Measurements from ENCODE around the gene TMEM222. TPM values are rescaled to one million over a fixed set of nuclear protein-coding genes. Genes with fewer than 3 reads are reported as not detected.

Gene TMEM222
- total RNA-seq, 3 donors from 2014 or later = 51.0 to 55.1 (median 51.7) TPM

DNA sequence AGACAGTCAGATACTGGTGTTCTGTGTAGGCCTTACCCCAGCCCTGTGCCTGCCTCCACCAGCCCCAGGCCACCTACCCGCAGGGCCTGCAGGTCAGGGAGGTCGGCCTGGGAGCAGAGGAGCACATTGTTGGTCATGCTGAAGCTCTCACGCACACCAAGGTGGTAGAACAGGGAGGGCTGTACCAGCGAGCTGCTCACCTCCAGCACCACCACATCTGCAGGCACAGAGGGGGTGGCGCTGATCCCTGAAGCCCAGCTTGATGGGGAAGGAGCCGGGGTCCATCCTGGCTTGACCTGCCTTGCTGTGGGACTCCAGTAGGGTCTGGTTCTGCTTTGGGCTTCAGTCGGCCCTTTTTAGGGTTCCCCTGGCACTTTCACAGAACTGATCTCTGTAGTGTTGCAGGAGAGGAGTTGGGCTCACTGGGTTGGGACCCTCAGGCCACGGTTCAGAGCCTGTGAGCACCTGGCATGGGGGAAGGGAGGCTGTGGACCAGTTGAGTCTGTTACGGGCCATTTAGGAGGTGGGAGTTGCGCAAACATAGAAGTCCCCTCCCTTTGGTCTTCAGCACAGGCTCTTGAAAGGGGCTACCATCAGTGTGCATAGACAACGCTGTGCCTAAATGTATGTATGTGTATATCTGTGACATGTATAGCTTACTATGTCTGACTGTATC, 42.9 kb downstream of the TMEM222 start:
- peak in 1 of 2 donors; percentile 33 for ATAC-seq
- H3K36me3 Mint-ChIP-seq (ENCODE audit: insufficient read depth) = no peaks in the 10 kb centered on the region
- no peaks in the 10 kb centered on the region for H3K9me3 Mint-ChIP-seq
- peaks cover 28% of the 10 kb centered on the region for H3K4me1 Mint-ChIP-seq (ENCODE audit: low read depth)
- no peaks in the 10 kb centered on the region for H3K27me3 Mint-ChIP-seq (ENCODE audit: low read depth)
- DNase-seq = no peak
- H3K4me3 Mint-ChIP-seq = peak overlapping the region; percentile 85

DNA sequence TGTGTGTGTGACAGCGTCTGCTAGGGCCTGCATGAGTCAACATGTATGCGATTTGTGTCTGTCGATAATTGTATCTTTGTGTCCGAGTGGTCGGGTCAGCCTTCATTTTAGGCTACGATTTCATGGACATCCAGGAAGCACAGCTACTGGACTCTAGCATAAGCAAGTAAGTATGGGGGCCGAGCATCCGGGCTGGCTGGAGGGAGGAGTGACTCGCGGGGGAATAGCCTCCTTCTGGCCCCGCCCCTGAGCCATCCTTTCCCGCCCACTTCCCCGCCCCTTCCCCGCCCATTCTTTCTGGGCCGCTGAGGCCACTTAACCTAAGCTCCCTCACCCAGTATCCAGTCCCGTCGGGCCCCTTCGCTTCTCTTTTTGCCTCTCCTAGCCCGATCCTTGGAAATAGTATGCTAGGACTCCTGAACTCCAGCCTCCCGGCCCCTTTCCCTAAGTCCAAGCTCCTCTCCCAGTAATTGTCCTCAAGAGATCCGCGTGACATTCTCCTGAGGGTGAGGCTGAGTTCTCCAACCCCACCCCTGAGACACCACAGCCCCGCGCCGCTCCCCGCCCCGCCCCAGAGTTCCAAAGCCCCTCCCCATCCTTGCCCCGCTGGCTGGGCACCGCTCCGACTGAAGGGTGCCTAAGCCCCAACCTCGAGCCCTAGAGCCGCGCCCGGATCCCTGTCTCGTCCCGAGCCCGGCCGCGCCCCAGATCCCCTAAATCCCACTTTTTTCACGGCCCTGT, 43.6 kb downstream of the TMEM222 start:
- no peaks in the 10 kb centered on the region for H3K27me3 Mint-ChIP-seq (ENCODE audit: low read depth)
- H3K4me3 Mint-ChIP-seq = peak overlapping the region; percentile 85
- H3K9me3 Mint-ChIP-seq = no peaks in the 10 kb centered on the region
- ATAC-seq = peak; percentile 70 to 75
- DNase-seq = peak; percentile 71
- peaks cover 24% of the 10 kb centered on the region for H3K4me1 Mint-ChIP-seq (ENCODE audit: low read depth)
- no peaks in the 10 kb centered on the region for H3K36me3 Mint-ChIP-seq (ENCODE audit: insufficient read depth)

DNA sequence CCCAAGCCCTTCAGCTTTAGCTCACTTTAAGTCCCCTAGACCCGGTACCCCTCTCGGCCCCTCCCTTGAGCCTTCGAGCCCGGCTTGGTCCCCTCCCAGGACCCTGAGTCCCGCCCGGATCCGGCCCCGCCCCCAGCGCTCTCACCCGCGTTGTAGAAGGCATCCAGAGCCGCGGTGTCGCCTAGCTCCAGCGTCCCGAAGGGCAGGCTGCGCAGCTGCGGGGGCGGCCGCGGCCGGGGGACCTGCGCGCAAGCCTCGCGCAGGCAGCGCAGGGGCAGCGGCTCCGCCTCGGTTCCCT, 44.1 kb downstream of the TMEM222 start:
- peak; percentile 74 to 75 for ATAC-seq
- Mint-ChIP-seq H3K4me1 (ENCODE audit: low read depth) (peaks cover 24% of the 10 kb centered on the region), H3K36me3 (ENCODE audit: insufficient read depth) (no peaks in the 10 kb centered on the region), H3K4me3 (peak overlapping the region; percentile 85), H3K27me3 (ENCODE audit: low read depth) (no peaks in the 10 kb centered on the region), H3K9me3 (no peaks in the 10 kb centered on the region)
- peak; percentile 63 for DNase-seq

DNA sequence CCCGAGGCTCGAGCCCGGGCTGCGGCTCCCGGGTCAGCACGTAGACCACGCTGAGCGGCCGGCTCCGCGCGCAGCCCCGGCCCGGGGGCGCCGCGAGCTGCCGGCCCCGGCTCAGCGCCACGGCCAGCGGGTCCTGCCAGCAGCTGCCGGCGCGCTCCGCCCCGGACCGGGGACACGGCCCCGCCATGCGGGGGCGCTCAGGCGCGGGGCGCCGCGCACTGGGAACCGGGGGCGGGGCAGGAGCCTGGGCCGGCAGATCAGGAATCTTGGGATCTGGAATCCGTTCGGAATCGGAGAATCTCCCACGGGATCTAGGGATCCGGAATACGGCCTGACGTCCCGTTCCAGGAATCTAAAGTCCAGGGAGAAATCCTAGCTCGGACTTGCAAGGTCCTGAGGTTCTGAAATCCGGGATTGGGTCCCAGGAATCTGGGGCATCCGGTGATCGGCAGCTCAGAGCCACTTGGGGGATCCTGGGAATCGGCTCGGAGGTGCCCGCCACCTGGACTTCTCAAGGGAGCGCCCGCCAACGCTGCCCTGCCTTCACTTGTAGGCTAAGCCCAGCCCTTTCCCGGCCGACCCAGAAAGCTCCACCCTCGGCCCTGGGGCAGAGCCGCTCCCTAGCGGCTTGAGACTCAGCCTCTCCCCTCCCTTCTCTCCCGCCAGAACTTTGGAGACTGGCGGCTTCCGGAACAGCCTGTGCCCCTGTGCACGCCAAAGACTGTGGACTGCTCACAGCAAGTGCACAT, 44.6 kb downstream of the TMEM222 start, which contains the start of gene MAP3K6:
TSS of gene MAP3K6 (minus strand) at position 551 of the 749 bp plus-strand sequence. CDS start at position 187, 364 bp downstream.
- H3K36me3 Mint-ChIP-seq (ENCODE audit: insufficient read depth) = no peaks in the 10 kb centered on the region
- ATAC-seq (peak; percentile 47 to 51), DNase-seq (peak; percentile 25)
- no peaks in the 10 kb centered on the region for H3K27me3 Mint-ChIP-seq (ENCODE audit: low read depth)
- H3K9me3 Mint-ChIP-seq = no peaks in the 10 kb centered on the region
- peaks cover 24% of the 10 kb centered on the region for H3K4me1 Mint-ChIP-seq (ENCODE audit: low read depth)
- peak within 1 kb of the TSS; percentile 85 for H3K4me3 Mint-ChIP-seq

DNA sequence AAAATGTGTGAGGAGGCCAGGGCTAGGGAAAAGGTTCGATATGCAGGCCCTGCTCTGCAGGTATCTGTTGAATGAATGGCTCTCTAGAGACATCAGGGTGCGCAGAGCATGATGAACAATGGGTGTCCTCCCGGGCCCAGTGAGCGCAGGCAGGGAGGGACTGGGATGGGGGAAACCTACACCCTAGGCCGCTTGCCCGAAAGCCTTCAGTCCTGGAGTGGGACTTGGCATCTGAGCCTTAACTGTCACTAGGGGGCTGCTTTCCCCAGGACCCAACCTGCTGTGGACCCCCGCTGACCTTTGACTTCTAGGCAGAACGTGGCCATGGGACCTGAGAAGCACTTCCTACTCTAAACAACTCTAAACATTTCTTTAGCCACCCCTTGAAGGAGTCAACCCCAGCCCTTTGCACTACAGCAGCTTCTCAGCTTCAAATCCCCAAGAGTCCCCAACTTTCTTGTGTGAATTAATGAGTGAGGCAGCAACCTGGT, 45.2 kb downstream of the TMEM222 start:
- ATAC-seq = no peak
- Mint-ChIP-seq H3K36me3 (ENCODE audit: insufficient read depth) (no peaks in the 10 kb centered on the region), H3K27me3 (ENCODE audit: low read depth) (no peaks in the 10 kb centered on the region), H3K9me3 (no peaks in the 10 kb centered on the region), H3K4me1 (ENCODE audit: low read depth) (peaks cover 24% of the 10 kb centered on the region), H3K4me3 (peak overlapping the region; percentile 68)
- DNase-seq = no peak

DNA sequence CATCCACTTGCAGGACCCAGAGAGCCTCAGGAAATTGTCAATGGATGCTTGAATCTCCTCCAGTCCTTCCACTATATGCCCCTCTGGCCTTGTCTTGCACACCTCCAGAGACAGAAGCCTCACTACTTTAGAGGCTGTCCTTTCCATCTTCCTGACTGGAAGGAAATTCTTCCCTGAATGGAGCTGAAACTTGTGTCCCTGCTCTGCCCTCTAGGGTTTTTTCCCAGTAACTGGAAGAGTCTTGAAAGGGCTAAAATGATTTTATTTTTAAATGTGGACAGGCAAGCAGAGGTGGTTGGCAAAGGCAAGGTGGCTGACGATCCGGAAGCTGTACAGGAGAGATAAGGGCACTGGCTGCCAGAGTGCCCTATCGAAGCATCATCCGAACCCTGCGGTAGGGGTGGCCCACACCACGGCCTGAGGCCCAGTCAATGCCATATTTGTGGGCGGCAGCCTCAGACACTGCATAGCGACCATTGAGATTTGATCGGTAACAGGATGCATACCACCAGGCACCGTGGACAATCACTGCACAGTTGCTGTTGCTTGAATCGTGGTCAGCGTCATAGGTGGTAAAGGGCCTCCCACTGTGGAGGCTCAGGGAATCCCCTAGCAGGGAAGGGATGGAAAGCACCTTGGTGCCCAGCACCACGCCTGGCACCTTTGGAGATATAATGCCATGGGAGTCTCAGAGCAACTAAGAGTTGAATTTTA, 47.1 kb downstream of the TMEM222 start:
- no peaks in the 10 kb centered on the region for H3K9me3 Mint-ChIP-seq
- DNase-seq (no peak), ATAC-seq (no peak)
- no peaks in the 10 kb centered on the region for H3K27me3 Mint-ChIP-seq (ENCODE audit: low read depth)
- peaks cover 24% of the 10 kb centered on the region for H3K4me1 Mint-ChIP-seq (ENCODE audit: low read depth)
- H3K4me3 Mint-ChIP-seq = no peak overlapping the region
- no peaks in the 10 kb centered on the region for H3K36me3 Mint-ChIP-seq (ENCODE audit: insufficient read depth)

DNA sequence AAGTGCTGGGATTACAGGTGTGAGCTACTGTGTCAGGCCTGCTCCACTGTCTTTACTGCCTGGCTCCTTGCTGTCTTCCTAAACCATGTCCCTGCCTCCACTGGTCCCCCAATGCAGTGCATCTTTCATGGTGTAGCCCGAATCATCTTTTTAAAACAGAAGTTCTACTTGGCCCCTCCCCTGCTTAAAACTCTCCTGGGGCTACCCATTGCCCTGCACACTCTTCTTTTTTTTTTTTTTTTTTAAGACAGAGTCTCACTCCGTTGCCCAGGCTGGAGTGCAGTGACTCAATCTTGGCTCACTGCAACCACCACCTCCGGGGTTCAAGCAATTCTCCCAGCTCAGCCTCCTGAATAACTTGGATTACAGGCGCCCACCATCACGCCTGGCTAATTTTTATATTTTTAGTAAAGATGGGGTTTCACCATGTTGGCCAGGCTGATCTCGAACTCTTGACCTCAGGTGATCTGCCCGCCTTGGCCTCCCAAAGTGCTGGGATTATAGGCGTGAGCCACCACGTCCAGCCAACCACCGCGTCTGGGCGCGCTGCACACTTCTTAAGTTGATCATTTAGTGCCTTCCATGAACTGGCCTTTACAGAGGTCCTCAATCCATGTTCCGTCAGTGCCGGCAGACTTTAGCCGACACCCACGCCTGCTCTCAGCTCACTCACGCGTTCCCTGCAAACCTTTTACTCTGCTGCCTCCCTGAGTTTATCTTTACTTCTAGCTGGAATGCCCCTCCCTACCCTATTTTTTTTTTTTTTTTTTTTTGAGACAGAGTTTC, 50.3 kb downstream of the TMEM222 start:
- ATAC-seq = no peak
- no peaks in the 10 kb centered on the region for H3K9me3 Mint-ChIP-seq
- H3K36me3 Mint-ChIP-seq (ENCODE audit: insufficient read depth) = no peaks in the 10 kb centered on the region
- H3K27me3 Mint-ChIP-seq (ENCODE audit: low read depth) = no peaks in the 10 kb centered on the region
- no peak for DNase-seq
- H3K4me3 Mint-ChIP-seq = no peak overlapping the region
- H3K4me1 Mint-ChIP-seq (ENCODE audit: low read depth) = peaks cover 10% of the 10 kb centered on the region

DNA sequence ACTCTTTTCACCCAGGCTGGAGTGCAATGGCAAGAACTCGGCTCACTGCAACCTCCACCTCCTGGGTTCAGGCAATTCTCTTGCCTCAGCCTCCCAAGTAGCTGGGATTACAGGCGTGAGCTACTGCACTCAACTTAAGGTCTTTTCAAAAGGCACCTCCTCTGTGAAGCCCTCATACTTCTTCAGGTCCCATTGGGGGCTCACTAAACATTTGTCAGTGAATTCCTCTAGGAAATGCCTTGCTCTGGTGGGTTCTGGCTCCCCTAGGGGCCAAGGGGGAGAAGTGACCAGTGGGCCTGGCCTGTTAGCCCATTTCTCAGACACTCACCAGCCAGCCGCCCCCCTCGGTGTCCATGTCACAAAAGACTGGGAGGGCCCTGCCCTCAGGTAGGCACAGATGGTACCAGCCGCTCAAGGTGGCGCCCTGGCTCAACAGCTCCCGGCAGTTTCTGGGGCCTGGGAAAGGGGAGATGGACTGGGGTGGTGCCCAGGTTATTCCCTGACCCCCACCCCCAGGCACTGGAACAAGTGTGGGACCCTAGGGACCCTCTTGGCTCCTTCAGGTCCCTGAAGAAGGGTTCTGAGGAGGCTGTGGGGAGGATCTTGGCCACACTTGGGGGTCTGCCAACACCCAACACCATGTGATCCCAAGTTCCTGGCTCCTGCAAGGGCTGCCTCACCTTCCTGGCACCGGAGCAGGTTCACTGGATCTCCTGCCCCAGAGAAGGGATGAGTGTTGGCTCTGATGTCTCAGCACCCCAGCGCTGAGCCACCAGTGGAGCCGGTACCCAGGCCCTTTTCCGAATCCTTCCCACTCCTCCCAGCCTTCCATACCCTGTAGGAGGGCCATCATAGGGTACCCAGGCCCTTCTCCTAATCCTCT, 51.1 kb downstream of the TMEM222 start:
- H3K4me3 Mint-ChIP-seq = no peak overlapping the region
- H3K9me3 Mint-ChIP-seq = no peaks in the 10 kb centered on the region
- no peaks in the 10 kb centered on the region for H3K36me3 Mint-ChIP-seq (ENCODE audit: insufficient read depth)
- H3K4me1 Mint-ChIP-seq (ENCODE audit: low read depth) = peaks cover 7% of the 10 kb centered on the region
- ATAC-seq (peak in 1 of 2 donors; percentile 35), DNase-seq (no peak)
- no peaks in the 10 kb centered on the region for H3K27me3 Mint-ChIP-seq (ENCODE audit: low read depth)

DNA sequence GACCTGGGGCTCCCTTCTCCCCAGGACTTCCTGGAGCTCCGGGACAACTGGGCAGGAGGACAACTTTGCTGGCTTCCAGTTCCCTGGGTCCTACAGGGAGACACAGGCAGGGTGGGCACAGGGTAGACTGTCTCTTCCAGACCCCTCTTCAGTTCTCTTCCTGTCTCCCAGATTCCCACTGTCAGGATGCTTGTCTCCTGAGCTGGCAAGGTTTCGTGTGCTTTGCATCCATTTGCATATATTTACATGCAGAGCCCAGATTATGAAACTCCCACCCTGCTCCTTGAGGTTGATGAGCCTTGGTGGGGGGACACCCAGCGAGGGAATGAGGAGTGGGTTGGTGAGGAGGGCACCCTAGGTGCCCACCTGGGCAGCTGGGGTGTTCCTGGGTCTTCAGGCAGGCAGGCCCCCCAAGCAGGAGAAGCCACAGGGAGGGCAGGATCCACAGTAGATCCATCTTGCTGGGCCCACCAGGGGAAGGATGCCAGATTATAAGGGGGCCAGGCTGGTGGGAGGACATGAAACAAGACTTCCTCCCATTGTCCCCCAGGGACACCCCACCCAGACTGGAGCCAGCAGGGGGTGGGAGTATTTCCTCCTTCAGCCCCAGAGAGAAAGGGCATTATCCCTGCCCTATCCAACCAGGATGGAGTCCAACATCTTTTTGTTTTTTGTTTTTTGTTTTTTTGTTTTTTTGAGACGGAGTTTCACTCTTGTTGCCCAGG, 52.6 kb downstream of the TMEM222 start, which contains the start of gene FCN3:
TSS of gene FCN3 (minus strand) at position 463 of the 725 bp plus-strand sequence. CDS start at position 457, 6 bp downstream.
- no peak within 1 kb of the TSS for H3K4me3 Mint-ChIP-seq
- H3K27me3 Mint-ChIP-seq (ENCODE audit: low read depth) = no peaks in the 10 kb centered on the region
- no peaks in the 10 kb centered on the region for H3K36me3 Mint-ChIP-seq (ENCODE audit: insufficient read depth)
- DNase-seq (no peak), ATAC-seq (no peak)
- H3K4me1 Mint-ChIP-seq (ENCODE audit: low read depth) = peaks cover 3% of the 10 kb centered on the region
- no peaks in the 10 kb centered on the region for H3K9me3 Mint-ChIP-seq

DNA sequence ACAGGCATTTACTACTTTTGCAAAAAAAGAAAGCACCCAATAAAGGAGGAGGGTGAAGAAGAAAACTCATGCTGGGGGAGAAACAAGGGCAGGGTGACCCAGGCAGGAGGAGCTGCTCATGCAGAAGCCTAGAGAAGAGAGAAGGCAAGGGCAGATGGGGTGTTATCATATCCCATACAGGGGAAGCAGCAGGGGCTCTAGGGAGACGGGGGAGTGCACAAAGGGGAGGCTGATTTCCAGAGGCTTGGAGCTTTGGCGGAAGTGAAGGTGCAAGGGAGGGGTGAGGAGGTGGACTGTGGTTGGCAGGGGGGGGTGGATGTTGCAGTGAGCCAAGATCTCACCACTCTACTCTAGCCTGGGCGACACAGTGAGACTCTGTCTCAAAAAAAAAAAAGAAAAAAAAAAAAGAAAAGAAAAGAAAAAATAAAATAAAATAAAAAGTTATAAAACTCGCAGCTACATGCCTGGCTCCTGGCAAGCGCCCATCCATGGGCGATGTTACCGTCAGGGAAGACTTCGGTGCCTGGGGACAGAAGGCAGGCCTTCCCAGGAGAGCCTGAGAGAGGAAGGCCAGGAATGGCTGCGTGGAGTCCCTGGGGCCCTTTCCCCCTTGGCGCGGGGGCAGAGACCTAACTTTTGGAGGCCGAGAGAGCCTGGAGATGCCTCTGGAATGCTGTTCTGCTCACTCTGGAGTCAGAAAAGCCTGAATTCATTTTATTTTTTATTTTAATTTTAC, 56.0 kb downstream of the TMEM222 start:
- H3K36me3 Mint-ChIP-seq (ENCODE audit: insufficient read depth) = no peaks in the 10 kb centered on the region
- no peaks in the 10 kb centered on the region for H3K27me3 Mint-ChIP-seq (ENCODE audit: low read depth)
- DNase-seq (no peak), ATAC-seq (no peak)
- no peaks in the 10 kb centered on the region for H3K4me1 Mint-ChIP-seq (ENCODE audit: low read depth)
- H3K4me3 Mint-ChIP-seq = no peak overlapping the region
- H3K9me3 Mint-ChIP-seq = no peaks in the 10 kb centered on the region

DNA sequence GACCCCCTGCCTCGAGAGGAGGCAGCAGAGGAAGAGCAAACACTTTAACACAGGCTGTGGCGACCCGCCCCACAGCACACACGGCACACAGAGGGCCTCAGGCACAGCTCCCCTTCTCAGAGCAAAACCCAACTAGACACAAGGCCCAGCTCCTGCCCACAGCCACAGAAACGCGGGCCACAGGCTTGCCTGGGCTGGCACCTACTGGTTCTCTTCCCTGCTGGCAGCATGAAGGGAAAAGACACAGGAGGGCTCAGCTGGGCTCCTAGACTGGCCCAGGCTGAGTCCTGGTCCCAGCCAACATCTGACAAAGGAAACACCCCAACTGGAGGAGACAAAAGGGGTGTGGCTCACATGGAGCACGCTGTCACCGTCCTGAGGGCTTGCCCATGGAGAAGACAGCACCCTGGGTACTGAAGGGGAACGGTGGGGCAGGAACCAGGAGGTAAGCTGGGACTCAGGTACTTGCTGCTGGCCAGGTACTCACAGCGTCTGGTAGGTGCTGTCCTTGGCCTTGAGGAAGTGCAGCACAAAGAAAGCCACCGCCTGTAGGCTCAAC, 57.7 kb downstream of the TMEM222 start:
- ATAC-seq (no peak), DNase-seq (no peak)
- no peaks in the 10 kb centered on the region for H3K36me3 Mint-ChIP-seq (ENCODE audit: insufficient read depth)
- no peaks in the 10 kb centered on the region for H3K9me3 Mint-ChIP-seq
- no peak overlapping the region for H3K4me3 Mint-ChIP-seq
- H3K27me3 Mint-ChIP-seq (ENCODE audit: low read depth) = no peaks in the 10 kb centered on the region
- no peaks in the 10 kb centered on the region for H3K4me1 Mint-ChIP-seq (ENCODE audit: low read depth)
